Subcutaneous adipose tissue (tissue), 4 donors: Measurements from ENCODE around the gene ZNF19. TPM values are rescaled to one million over a fixed set of nuclear protein-coding genes. Genes with fewer than 3 reads are reported as not detected.

ENCODE experiments used
- total RNA-seq, 4 donors: library from RNA; depleted of rRNA; stranded (reverse); fragments of >200 nt; gene quantifications; one replicate each; pipeline ENCODE4 v1.1.0, GENCODE V29; 2016
- TF ChIP-seq, protein P1 (sequence below): fragments of 450-650 bp; IDR thresholded peaks from one replicate; pipeline ENCODE4 v1.5.1; 2016; ENCODE audit warnings: low read depth, mild to moderate bottlenecking, control low read depth, antibody characterized with exemption, moderate library complexity

The ZNF19 gene
- total RNA-seq, 4 donors from 2014 or later, result 2.9 to 22.7 (median 19.4) TPM

DNA sequence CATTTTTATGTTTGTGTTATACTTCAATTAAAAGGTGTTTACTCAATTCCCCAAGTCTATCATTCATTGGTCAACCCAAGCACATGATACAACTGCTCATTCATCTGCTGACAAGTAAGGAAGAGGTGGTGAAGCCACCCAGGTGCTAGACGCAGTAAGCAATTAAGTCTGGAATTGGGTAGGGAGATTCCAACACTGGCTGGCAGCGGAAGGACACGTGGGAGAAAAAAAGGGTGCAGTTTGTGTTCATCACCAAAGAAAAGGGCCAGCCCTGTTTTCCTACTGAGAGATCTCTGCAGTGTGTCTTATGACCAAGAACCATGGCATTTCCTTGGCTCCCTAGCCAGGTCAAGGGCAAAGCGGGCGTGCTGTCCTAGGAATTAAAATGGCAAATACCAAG is 15.2 kb downstream of the ZNF19 start:
- TF ChIP-seq, protein P1, sequence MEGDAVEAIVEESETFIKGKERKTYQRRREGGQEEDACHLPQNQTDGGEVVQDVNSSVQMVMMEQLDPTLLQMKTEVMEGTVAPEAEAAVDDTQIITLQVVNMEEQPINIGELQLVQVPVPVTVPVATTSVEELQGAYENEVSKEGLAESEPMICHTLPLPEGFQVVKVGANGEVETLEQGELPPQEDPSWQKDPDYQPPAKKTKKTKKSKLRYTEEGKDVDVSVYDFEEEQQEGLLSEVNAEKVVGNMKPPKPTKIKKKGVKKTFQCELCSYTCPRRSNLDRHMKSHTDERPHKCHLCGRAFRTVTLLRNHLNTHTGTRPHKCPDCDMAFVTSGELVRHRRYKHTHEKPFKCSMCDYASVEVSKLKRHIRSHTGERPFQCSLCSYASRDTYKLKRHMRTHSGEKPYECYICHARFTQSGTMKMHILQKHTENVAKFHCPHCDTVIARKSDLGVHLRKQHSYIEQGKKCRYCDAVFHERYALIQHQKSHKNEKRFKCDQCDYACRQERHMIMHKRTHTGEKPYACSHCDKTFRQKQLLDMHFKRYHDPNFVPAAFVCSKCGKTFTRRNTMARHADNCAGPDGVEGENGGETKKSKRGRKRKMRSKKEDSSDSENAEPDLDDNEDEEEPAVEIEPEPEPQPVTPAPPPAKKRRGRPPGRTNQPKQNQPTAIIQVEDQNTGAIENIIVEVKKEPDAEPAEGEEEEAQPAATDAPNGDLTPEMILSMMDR, result no peak

DNA sequence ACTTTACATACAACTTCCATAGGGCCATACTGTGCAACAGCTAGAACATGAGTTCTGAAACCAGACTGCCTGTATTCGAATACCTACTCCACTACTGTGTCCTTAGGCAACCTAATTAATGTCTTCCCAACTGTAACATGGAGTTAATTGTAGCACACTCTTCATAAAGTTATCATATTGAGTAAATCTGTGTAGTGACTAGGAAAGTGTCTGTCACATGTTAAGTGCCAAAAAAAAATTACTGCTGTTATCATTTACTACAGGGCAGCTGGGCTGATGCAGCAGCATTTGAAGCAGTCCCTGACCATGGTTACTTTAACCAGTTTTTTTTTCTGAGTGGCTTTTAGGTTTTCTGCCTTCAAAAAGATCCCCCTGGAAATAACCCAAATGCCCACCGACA is 16.2 kb downstream of the ZNF19 start:
- TF ChIP-seq, protein P1, result no peak

GRCh38 chr16:71472051-71472450 is 17.1 kb downstream of the ZNF19 start:
- TF ChIP-seq, protein P1, result no peak

- TF ChIP-seq, protein P1, result no peak
Measured at GRCh38 chr16:71467810-71468209, 21.3 kb downstream of the ZNF19 start.

DNA sequence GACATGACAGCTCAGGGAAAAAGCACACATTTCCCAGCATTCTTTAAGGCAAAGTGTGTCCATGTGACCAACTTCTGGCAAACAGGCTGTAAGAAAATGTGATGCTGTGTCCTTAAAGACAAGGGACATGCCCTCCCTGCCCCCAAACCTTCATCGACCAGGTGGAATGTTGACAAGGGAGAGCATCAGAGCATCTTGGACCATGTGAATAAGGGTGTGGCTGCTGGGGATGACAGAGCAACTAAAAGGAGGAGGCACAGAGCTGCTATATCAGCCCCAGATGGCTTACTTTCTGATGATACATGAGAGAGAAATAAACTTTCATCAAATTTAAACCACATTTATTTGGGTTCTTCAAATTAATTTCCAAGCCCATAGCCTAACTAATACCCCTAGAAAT is 24.9 kb downstream of the ZNF19 start:
- TF ChIP-seq, protein P1, result no peak

DNA sequence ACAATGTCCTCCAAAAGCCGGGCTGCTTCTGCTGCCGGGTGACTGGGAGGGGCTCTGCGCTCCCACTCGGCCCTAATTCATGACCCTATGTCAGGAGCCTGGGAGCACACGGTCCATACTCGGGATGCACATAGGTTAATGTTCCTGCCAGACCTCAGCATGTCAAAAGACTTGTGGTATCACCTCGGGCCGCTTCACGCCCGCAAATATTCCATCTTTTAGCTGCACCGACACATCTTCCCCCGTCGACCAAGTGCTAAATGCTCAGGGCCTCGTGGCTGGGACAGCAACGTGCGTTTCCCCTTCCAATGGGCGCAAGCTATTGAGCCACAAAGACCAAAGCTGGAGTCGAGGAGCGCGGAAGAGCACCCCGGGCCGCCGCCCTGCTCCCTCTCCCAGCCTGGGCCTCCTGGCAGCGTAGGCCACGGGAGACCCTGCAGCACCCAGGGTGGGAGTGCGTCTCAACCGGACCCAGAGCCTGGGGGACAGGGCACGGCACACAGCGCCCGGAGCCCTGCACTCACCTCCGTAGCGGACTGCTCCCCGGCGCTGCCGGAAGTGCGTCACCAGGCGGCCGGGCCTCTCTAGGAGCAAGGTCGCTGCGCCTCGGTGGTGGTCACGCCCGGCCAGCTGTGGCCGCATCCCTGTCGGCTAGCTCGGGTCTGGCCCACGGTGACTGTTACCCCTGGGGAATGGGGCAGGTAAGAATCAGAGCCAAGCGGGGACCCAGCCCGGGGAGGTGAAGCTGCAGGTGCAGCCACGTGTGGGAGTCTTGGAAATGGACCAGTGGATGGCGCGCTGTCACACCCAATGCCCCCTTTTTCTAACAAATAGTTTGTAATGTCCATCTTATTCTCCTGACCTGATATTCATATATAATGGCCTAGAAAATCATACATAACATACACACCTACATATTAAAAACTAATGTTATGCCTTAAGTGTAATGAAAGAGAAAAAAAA is 27.2 kb downstream of the ZNF19 start, which contains the start of gene ZNF23:
Gene ZNF23 (minus strand): TSS at position 562 of the 963 bp plus-strand sequence. CDS start 5,451 bp downstream, outside the sequence.
- TF ChIP-seq, protein P1, result no peak

GRCh38 chr16:71460941-71461340 is 28.2 kb downstream of the ZNF19 start:
- TF ChIP-seq, protein P1, result no peak
